Transverse colon (tissue), 4 donors: ENCODE data around the gene RAD54L. TPM values are rescaled to one million over a fixed set of nuclear protein-coding genes. Genes with fewer than 3 reads are reported as not detected.
"Not testable (repeated sequence)": the region's sequence is repeated elsewhere in the genome, so short reads cannot be mapped to it uniquely, and the experiment has no call there.

Experiments
- DNase-seq: peaks from one replicate; pipeline ENCODE4 v3.0.0-alpha.2; 2019
- H3K27ac ChIP-seq, 4 donors: fragments of 200-600 bp; sonication (generic); 2 replicates each; pipeline ENCODE4 v1.5.1; 2016 to 2018; ENCODE audit warnings: inconsistent platforms in 4 of 4
- H3K27me3 ChIP-seq: fragments of 200-600 bp; sonication (generic); 2 replicates; pipeline ENCODE4 v1.5.1; 2017; ENCODE audit warnings: inconsistent platforms
- H3K36me3 ChIP-seq, 4 donors: fragments of 200-600 bp; sonication (generic); 2 replicates each; pipeline ENCODE4 v1.5.1; 2017 to 2019; ENCODE audit warnings: inconsistent platforms in 4 of 4
- H3K4me1 ChIP-seq, 4 donors: fragments of 200-600 bp; sonication (generic); 2 replicates each; pipeline ENCODE4 v1.5.1; 2017 to 2020; ENCODE audit warnings: inconsistent platforms in 4 of 4
- H3K4me3 ChIP-seq, 4 donors: fragments of 200-600 bp; sonication (generic); 1 replicate in 1 of 4; 2 replicates in 3 of 4; pipeline versions ENCODE4 v1.5.1 to v1.6.1; 2017 to 2019; ENCODE audit warnings: inconsistent platforms in 4 of 4
- H3K9me3 ChIP-seq, 2 donors: fragments of 200-600 bp; sonication (generic); 2 replicates each; pipeline ENCODE4 v1.5.1; 2017 to 2019; ENCODE audit warnings: inconsistent platforms in 2 of 2
- CTCF ChIP-seq, 5 experiments: fragments of 200-600 bp in 3 of 5; fragments of 450-650 bp in 2 of 5; sonication (generic) in 3 of 5; IDR thresholded peaks; 1 replicate in 2 of 5; 2 replicates in 3 of 5; pipeline ENCODE4 v1.5.1; 2016 to 2017; ENCODE audit warnings: antibody characterized with exemption in 5 of 5, inconsistent platforms in 3 of 5, mild to moderate bottlenecking in 2 of 5, moderate library complexity in 1 of 5
- EP300 ChIP-seq: sonication (generic); formaldehyde crosslinking; IDR thresholded peaks from one replicate; pipeline ENCODE4 v1.6.1; 2017; ENCODE audit warnings: antibody characterized with exemption, low read depth
- POLR2A ChIP-seq: fragments of 450-650 bp; IDR thresholded peaks from one replicate; pipeline ENCODE4 v1.6.1; 2016; ENCODE audit warnings: antibody characterized with exemption, mild to moderate bottlenecking, moderate library complexity
- POLR2AphosphoS5 ChIP-seq, 3 donors: sonication (generic); formaldehyde crosslinking; IDR thresholded peaks; one replicate each; pipeline ENCODE4 v1.6.1; 2016; ENCODE audit warnings: antibody characterized with exemption in 3 of 3
- WGBS, 2 donors: methylation state at CpG; one replicate each; pipeline ENCODE4 v1.1.5; 2018; ENCODE audit warnings: low coverage in 1 of 2; 5-methylcytosine and 5-hydroxymethylcytosine counted together
- in situ Hi-C, 4 donors: fragments of 200-750 bp; cut with MboI; loops; one replicate each; pipeline versions ENCODE4 v1.15.0 to v1.15.1; 2017; ENCODE audit warnings: low sequenced_read_pairs in 3 of 4, low pct_ligation_motif_present in 1 of 4, low pct_unique_long_range_greater_than_20kb in 1 of 4
- intact Hi-C: fragments of 100-400 bp; cut with DNase I; formaldehyde crosslinking; loops from one replicate; pipeline ENCODE4 v1.15.1; 2023; ENCODE audit warnings: low total_unique reads
- total RNA-seq, 4 donors: library from RNA; depleted of rRNA; stranded (reverse); fragments of >200 nt; gene quantifications; one replicate each; pipeline ENCODE4 v1.1.0, GENCODE V29; 2016

RAD54L gene
- total RNA-seq, 4 donors from 2014 or later: 1.3 to 69.9 (median 3.6) TPM

- intact Hi-C loops: no loop called here
- in situ Hi-C loops: no loop called here
- WGBS, 2 donors: 80 to 88% methylated on average over 5 to 8 of the region's 8 CpGs
- DNase-seq: no peak
- Histone ChIP-seq H3K27me3 (no peaks in the 10 kb centered on the region), H3K4me3 (no peak overlapping the region), H3K4me1 (peaks cover 0 to 4% (median 0%) of the 10 kb centered on the region in 4 donors), H3K36me3 (no peaks in the 10 kb centered on the region), H3K27ac (no peak overlapping the region), H3K9me3 (no peaks in the 10 kb centered on the region)
- TF ChIP-seq EP300: no peak
Observed at GRCh38 chr1:46218443-46218842, 29.1 kb upstream of the RAD54L start.

- no peak overlapping the region for H3K4me3 ChIP-seq
- no peaks in the 10 kb centered on the region for H3K9me3 ChIP-seq
- WGBS, 2 donors: 82% methylated on average over 18 of the region's 18 CpGs; no CpG with 5 or more reads in 1 of the 2 donors
- in situ Hi-C loops (no loop called here), intact Hi-C loops (no loop called here)
- TF ChIP-seq EP300 (no peak), POLR2A (no peak), POLR2AphosphoS5 (IDR thresholded peaks at IDR 0.05) (no peak), CTCF (IDR thresholded peaks at IDR 0.05) (no peak)
- no peaks in the 10 kb centered on the region for H3K36me3 ChIP-seq
- no peak for DNase-seq
- H3K4me1 ChIP-seq: peaks cover 0 to 8% (median 3%) of the 10 kb centered on the region in 4 donors
- H3K27ac ChIP-seq: no peak overlapping the region
- H3K27me3 ChIP-seq: no peaks in the 10 kb centered on the region
Observed at GRCh38 chr1:46219551-46220520, 27.7 kb upstream of the RAD54L start.

- H3K9me3 ChIP-seq: no peaks in the 10 kb centered on the region
- no peaks in the 10 kb centered on the region for H3K36me3 ChIP-seq
- no peak overlapping the region for H3K4me3 ChIP-seq
- no peak for DNase-seq
- intact Hi-C loops: no loop called here
- in situ Hi-C loops: no loop called here
- peaks cover 0 to 8% (median 3%) of the 10 kb centered on the region in 4 donors for H3K4me1 ChIP-seq
- WGBS, 2 donors: 80% methylated on average over 3 of the region's 3 CpGs; no CpG with 5 or more reads in 1 of the 2 donors
- TF ChIP-seq CTCF (IDR thresholded peaks at IDR 0.05): no peak
- TF ChIP-seq POLR2A: no peak
- no peak for TF ChIP-seq POLR2AphosphoS5 (IDR thresholded peaks at IDR 0.05)
- no peak overlapping the region for H3K27ac ChIP-seq
- no peaks in the 10 kb centered on the region for H3K27me3 ChIP-seq
Observed at GRCh38 chr1:46220808-46221207, 26.8 kb upstream of the RAD54L start.

GRCh38 chr1:46221749-46222148, 25.8 kb upstream of the RAD54L start:
- in situ Hi-C loops (no loop called here), intact Hi-C loops (no loop called here)
- peak; percentile 15 for DNase-seq
- Histone ChIP-seq H3K9me3 (no peaks in the 10 kb centered on the region), H3K27me3 (no peaks in the 10 kb centered on the region), H3K36me3 (no peaks in the 10 kb centered on the region), H3K4me1 (peaks cover 0 to 8% (median 3%) of the 10 kb centered on the region in 4 donors), H3K4me3 (no peak overlapping the region), H3K27ac (no peak overlapping the region)
- no peak for TF ChIP-seq EP300
- no peak for TF ChIP-seq POLR2AphosphoS5 (IDR thresholded peaks at IDR 0.05)
- TF ChIP-seq POLR2A: no peak
- no peak for TF ChIP-seq CTCF (IDR thresholded peaks at IDR 0.05)
- 46% methylated on average over 4 of the region's 4 CpGs; no CpG with 5 or more reads in 1 of the 2 donors for WGBS, 2 donors

- H3K36me3 ChIP-seq, in situ Hi-C loops, H3K27me3 ChIP-seq, H3K4me3 ChIP-seq, H3K27ac ChIP-seq, H3K4me1 ChIP-seq, DNase-seq, intact Hi-C loops, H3K9me3 ChIP-seq: not testable (repeated sequence)
- WGBS, 2 donors: 68 to 72% methylated on average over 7 to 11 of the region's 11 CpGs
Observed at GRCh38 chr1:46223055-46223454, 24.5 kb upstream of the RAD54L start.
